OCI-LY3 (cell line): ENCODE results near the gene OOEP.

Experiments used
- H2AFZ ChIP-seq: fragments of 200-600, 300-600 bp; shearing (Covaris generic); 2 replicates; pipeline ENCODE4 v1.6.0; 2014; ENCODE audit warnings: antibody characterized with exemption, low read depth, low read length
- H3K27ac ChIP-seq: fragments of 200-600, 300-600 bp; sonication (generic); 2 replicates; pipeline ENCODE4 v1.5.1; 2014; ENCODE audit warnings: mild to moderate bottlenecking, low read length, moderate library complexity, mixed read lengths
- H3K27me3 ChIP-seq: fragments of 200-600, 300-600 bp; sonication (generic); 2 replicates; pipeline ENCODE4 v1.6.1; 2014; ENCODE audit warnings: low read depth, low read length, mixed read lengths
- H3K36me3 ChIP-seq: fragments of 200-600, 300-600 bp; sonication (generic); replicated peaks from 2 replicates; pipeline ENCODE3; 2014; ENCODE audit warnings: low read depth, low read length, mixed read lengths
- H3K4me1 ChIP-seq: fragments of 300-600, 200-600 bp; sonication (generic); 2 replicates; pipeline ENCODE4 v1.6.1; 2014; ENCODE audit warnings: low read length, mixed read lengths
- H3K4me2 ChIP-seq: fragments of 200-600, 300-600 bp; sonication (generic); 2 replicates; pipeline ENCODE4 v1.6.1; 2014; ENCODE audit warnings: low read length, mixed read lengths
- H3K4me3 ChIP-seq: fragments of 300-600, 200-600 bp; sonication (generic); 2 replicates; pipeline ENCODE4 v1.5.1; 2014; ENCODE audit warnings: antibody characterized with exemption, mild to moderate bottlenecking, low read length, moderate library complexity
- H3K79me2 ChIP-seq: fragments of 300-600, 200-600 bp; shearing (Covaris generic); 2 replicates; pipeline ENCODE4 v1.6.1; 2014; ENCODE audit warnings: mild to moderate bottlenecking, low read length, mixed read lengths
- H3K9ac ChIP-seq: fragments of 300-600, 200-600 bp; shearing (Covaris generic); 2 replicates; pipeline ENCODE4 v1.6.0; 2014; ENCODE audit warnings: mild to moderate bottlenecking, low read length, moderate library complexity
- H3K9me3 ChIP-seq: fragments of 200-600, 300-600 bp; shearing (Covaris generic); 2 replicates; pipeline ENCODE4 v1.6.1; 2014; ENCODE audit warnings: low read length, mixed read lengths; ENCODE audit not compliant: insufficient read depth
- H4K20me1 ChIP-seq: fragments of 200-600, 300-600 bp; sonication (generic); 2 replicates; pipeline ENCODE4 v1.6.1; 2016; ENCODE audit warnings: low read length, mixed read lengths; ENCODE audit not compliant: insufficient read depth
- EZH2phosphoT487 ChIP-seq: fragments of 200-600 bp; shearing (Covaris generic); IDR thresholded peaks from 2 replicates; pipeline ENCODE4 v1.6.1; 2018; ENCODE audit warnings: antibody characterized with exemption, mixed run types, low read depth
- TF ChIP-seq, protein P1 (sequence below): fragments of 200-600, 300-600 bp; sonication (generic); IDR thresholded peaks from 2 replicates; pipeline ENCODE4 v1.5.1; 2014; ENCODE audit warnings: antibody characterized with exemption, low read length, low read depth

Gene OOEP

DNA sequence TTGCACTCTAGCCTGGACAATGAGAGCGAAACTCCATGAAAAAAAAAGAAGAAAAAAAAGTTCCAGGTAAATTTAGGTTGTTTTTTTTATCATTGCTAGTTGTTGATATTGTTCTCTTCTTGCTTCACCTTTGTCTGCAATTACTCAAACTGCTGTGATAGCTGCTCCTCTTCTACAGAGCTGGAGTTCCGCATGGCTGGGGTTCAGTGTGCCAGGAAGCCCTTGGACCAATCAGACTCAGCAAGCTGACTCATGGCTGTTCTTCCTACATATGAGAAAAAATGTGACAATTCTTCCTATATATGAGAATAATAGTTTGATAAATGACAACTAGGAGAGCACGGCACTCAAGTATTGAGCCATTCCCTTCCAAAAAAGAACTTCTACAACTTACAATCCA is 44.0 kb downstream of the OOEP start:
- Histone ChIP-seq H3K4me1 (peaks cover 14% of the 10 kb centered on the region), H4K20me1 (no peaks in the 10 kb centered on the region), H3K27me3 (no peaks in the 10 kb centered on the region), H3K79me2 (no peaks in the 10 kb centered on the region), H3K27ac (no peak overlapping the region), H3K9ac (no peak overlapping the region), H3K9me3 (no peaks in the 10 kb centered on the region), H3K36me3 (no peaks in the 10 kb centered on the region), H3K4me2 (no peak overlapping the region), H3K4me3 (no peak overlapping the region), H2AFZ (no peak overlapping the region)
- TF ChIP-seq EZH2phosphoT487, result no peak
- TF ChIP-seq, protein P1, sequence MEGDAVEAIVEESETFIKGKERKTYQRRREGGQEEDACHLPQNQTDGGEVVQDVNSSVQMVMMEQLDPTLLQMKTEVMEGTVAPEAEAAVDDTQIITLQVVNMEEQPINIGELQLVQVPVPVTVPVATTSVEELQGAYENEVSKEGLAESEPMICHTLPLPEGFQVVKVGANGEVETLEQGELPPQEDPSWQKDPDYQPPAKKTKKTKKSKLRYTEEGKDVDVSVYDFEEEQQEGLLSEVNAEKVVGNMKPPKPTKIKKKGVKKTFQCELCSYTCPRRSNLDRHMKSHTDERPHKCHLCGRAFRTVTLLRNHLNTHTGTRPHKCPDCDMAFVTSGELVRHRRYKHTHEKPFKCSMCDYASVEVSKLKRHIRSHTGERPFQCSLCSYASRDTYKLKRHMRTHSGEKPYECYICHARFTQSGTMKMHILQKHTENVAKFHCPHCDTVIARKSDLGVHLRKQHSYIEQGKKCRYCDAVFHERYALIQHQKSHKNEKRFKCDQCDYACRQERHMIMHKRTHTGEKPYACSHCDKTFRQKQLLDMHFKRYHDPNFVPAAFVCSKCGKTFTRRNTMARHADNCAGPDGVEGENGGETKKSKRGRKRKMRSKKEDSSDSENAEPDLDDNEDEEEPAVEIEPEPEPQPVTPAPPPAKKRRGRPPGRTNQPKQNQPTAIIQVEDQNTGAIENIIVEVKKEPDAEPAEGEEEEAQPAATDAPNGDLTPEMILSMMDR, result no peak

- Histone ChIP-seq H3K9me3 (peaks cover under 1% of the 10 kb centered on the region; the same call in 1 of the 2 replicates), H3K9ac (no peak overlapping the region), H3K79me2 (no peaks in the 10 kb centered on the region), H3K27me3 (no peaks in the 10 kb centered on the region), H3K36me3 (no peaks in the 10 kb centered on the region), H3K27ac (no peak overlapping the region), H3K4me2 (no peak overlapping the region), H2AFZ (no peak overlapping the region), H3K4me1 (0 out of 2 replicates have a peak, but pooled peaks cover 2% of the 10 kb centered on the region), H4K20me1 (no peaks in the 10 kb centered on the region), H3K4me3 (no peak overlapping the region)
- TF ChIP-seq EZH2phosphoT487, result no peak
- TF ChIP-seq, protein P1, result no peak
Measured at GRCh38 chr6:73323323-73323722, 46.4 kb downstream of the OOEP start.
